ENCODE results near the gene MIGA1.

The MIGA1 gene

DNA sequence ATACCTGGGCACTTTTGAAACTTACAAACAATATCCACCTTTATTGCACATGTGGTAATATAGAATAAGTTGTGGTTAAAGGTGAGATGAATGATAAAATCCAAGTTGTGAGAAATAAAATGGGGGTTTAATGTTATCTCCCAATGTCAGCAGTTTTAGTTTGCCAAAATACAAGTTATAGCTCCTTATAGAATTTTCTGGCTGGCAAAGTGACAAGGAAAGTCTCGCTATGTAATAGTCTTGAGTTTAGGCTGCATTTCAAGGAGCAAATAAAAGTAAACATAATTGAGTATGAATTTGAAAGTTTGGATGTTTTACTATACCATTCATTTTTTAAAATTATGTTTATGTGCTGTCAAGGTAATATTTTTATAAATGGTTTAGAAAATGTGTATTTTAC is 94.0 kb downstream of the MIGA1 start:
- Histone ChIP-seq H3K9ac (ENCODE audit: insufficient read length, low read depth) (no peak overlapping the region), H3K4me1 (ENCODE audit: insufficient read depth, insufficient read length) (no peaks in the 10 kb centered on the region), H3K9me3 (ENCODE audit: insufficient read depth, low read length) (peaks cover 5% of the 10 kb centered on the region; the same call in 1 of the 2 replicates), H3K4me3 (ENCODE audit: insufficient read length, low read depth) (no peak overlapping the region), H3K36me3 (ENCODE audit: insufficient read depth, insufficient read length, low read length) (peaks cover 21% of the 10 kb centered on the region), H3K27me3 (ENCODE audit: insufficient read depth, insufficient read length) (no peaks in the 10 kb centered on the region)
- TF ChIP-seq SUZ12 (IDR thresholded peaks at IDR 0.05; ENCODE audit: extremely low read depth, insufficient read depth, insufficient read length) (no peak), ZNF274 (IDR thresholded peaks at IDR 0.05; ENCODE audit: low read depth, low read length) (no peak), YY1 (IDR thresholded peaks at IDR 0.05; ENCODE audit: insufficient read depth, insufficient read length) (no peak)
- DNase-seq (ENCODE audit: low read depth, low spot score): no peak

GRCh38 chr1:77874804-77875445 is 95.5 kb downstream of the MIGA1 start:
- Histone ChIP-seq H3K9me3 (ENCODE audit: insufficient read depth, low read length) (peaks cover 5% of the 10 kb centered on the region; the same call in 1 of the 2 replicates), H3K4me1 (ENCODE audit: insufficient read depth, insufficient read length) (no peaks in the 10 kb centered on the region), H3K4me3 (ENCODE audit: insufficient read length, low read depth) (no peak overlapping the region), H3K9ac (ENCODE audit: insufficient read length, low read depth) (no peak overlapping the region), H3K27me3 (ENCODE audit: insufficient read depth, insufficient read length) (no peaks in the 10 kb centered on the region), H3K36me3 (ENCODE audit: insufficient read depth, insufficient read length, low read length) (peaks cover 21% of the 10 kb centered on the region)
- no peak for DNase-seq (ENCODE audit: low read depth, low spot score)
- TF ChIP-seq SUZ12 (IDR thresholded peaks at IDR 0.05; ENCODE audit: extremely low read depth, insufficient read depth, insufficient read length): no peak
- TF ChIP-seq YY1 (IDR thresholded peaks at IDR 0.05; ENCODE audit: insufficient read depth, insufficient read length): no peak
- no peak for TF ChIP-seq ZNF274 (IDR thresholded peaks at IDR 0.05; ENCODE audit: low read depth, low read length)

- Histone ChIP-seq H3K27me3 (ENCODE audit: insufficient read depth, insufficient read length) (no peaks in the 10 kb centered on the region), H3K4me3 (ENCODE audit: insufficient read length, low read depth) (no peak overlapping the region), H3K9ac (ENCODE audit: insufficient read length, low read depth) (no peak overlapping the region), H3K36me3 (ENCODE audit: insufficient read depth, insufficient read length, low read length) (peaks cover 21% of the 10 kb centered on the region), H3K9me3 (ENCODE audit: insufficient read depth, low read length) (no peaks in the 10 kb centered on the region), H3K4me1 (ENCODE audit: insufficient read depth, insufficient read length) (no peaks in the 10 kb centered on the region)
- no peak for TF ChIP-seq YY1 (IDR thresholded peaks at IDR 0.05; ENCODE audit: insufficient read depth, insufficient read length)
- TF ChIP-seq SUZ12 (IDR thresholded peaks at IDR 0.05; ENCODE audit: extremely low read depth, insufficient read depth, insufficient read length): no peak
- TF ChIP-seq ZNF274 (IDR thresholded peaks at IDR 0.05; ENCODE audit: low read depth, low read length): no peak
- DNase-seq (ENCODE audit: low read depth, low spot score): no peak
These were observed 97.4 kb downstream of the MIGA1 start for GRCh38 chr1:77876884-77877283.

DNA sequence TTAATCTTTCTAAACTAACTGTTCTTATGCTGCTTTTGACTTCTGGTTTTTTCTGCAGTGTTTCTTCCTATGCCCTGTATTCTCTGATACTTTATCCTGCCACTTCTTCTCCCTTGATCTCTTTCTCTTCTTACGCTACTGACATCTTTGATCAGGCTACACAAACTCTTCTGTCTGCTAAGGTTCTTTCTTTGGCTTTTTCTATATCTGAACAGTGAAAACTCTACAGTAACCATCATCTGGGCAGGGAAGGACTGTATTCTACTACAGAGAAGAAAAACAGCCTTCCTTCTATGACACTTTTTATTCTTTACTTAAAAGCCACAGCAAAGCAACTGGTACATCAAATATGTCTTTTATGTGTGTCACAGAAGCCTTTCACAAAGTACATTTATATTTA is 101.6 kb downstream of the MIGA1 start:
- TF ChIP-seq SUZ12 (IDR thresholded peaks at IDR 0.05; ENCODE audit: extremely low read depth, insufficient read depth, insufficient read length): no peak
- no peak for TF ChIP-seq YY1 (IDR thresholded peaks at IDR 0.05; ENCODE audit: insufficient read depth, insufficient read length)
- no peak for TF ChIP-seq ZNF274 (IDR thresholded peaks at IDR 0.05; ENCODE audit: low read depth, low read length)
- H3K4me1 ChIP-seq (ENCODE audit: insufficient read depth, insufficient read length): peaks cover 2% of the 10 kb centered on the region
- no peak for DNase-seq (ENCODE audit: low read depth, low spot score)
- peaks cover 3% of the 10 kb centered on the region for H3K36me3 ChIP-seq (ENCODE audit: insufficient read depth, insufficient read length, low read length)
- H3K9me3 ChIP-seq (ENCODE audit: insufficient read depth, low read length): no peaks in the 10 kb centered on the region
- no peaks in the 10 kb centered on the region for H3K27me3 ChIP-seq (ENCODE audit: insufficient read depth, insufficient read length)
- no peak overlapping the region for H3K4me3 ChIP-seq (ENCODE audit: insufficient read length, low read depth)
- H3K9ac ChIP-seq (ENCODE audit: insufficient read length, low read depth): no peak overlapping the region

DNA sequence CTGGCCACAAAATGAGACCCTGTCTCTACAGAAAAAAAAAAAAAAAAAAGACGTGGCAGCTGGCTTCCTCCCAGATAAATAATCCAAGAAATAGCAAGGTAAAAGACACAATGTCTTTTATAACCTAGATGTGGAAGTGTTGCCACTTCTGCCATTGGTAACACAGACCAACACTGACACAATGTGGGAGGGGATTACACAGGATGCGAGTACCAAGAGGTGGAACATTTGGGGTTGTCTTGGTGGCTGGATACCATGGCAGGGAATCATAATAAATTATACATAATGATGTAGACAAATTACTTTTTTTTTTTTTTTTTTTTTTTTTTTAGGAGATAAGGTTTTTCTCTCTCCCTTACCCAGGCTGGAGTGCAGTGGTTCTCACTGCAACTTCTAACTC is 103.0 kb downstream of the MIGA1 start:
- no peak overlapping the region for H3K4me3 ChIP-seq (ENCODE audit: insufficient read length, low read depth)
- DNase-seq (ENCODE audit: low read depth, low spot score): no peak
- H3K9ac ChIP-seq (ENCODE audit: insufficient read length, low read depth): no peak overlapping the region
- no peaks in the 10 kb centered on the region for H3K36me3 ChIP-seq (ENCODE audit: insufficient read depth, insufficient read length, low read length)
- no peaks in the 10 kb centered on the region for H3K9me3 ChIP-seq (ENCODE audit: insufficient read depth, low read length)
- TF ChIP-seq SUZ12 (IDR thresholded peaks at IDR 0.05; ENCODE audit: extremely low read depth, insufficient read depth, insufficient read length): no peak
- no peak for TF ChIP-seq ZNF274 (IDR thresholded peaks at IDR 0.05; ENCODE audit: low read depth, low read length)
- TF ChIP-seq YY1 (IDR thresholded peaks at IDR 0.05; ENCODE audit: insufficient read depth, insufficient read length): no peak
- peaks cover 2% of the 10 kb centered on the region for H3K4me1 ChIP-seq (ENCODE audit: insufficient read depth, insufficient read length)
- no peaks in the 10 kb centered on the region for H3K27me3 ChIP-seq (ENCODE audit: insufficient read depth, insufficient read length)

- Histone ChIP-seq H3K9ac (ENCODE audit: insufficient read length, low read depth) (peak within 1 kb of the TSS; percentile 99), H3K4me1 (ENCODE audit: insufficient read depth, insufficient read length) (peaks cover 2% of the 10 kb centered on the region), H3K27me3 (ENCODE audit: insufficient read depth, insufficient read length) (no peaks in the 10 kb centered on the region), H3K36me3 (ENCODE audit: insufficient read depth, insufficient read length, low read length) (peaks cover 7% of the 10 kb centered on the region), H3K4me3 (ENCODE audit: insufficient read length, low read depth) (peak within 1 kb of the TSS; percentile 93), H3K9me3 (ENCODE audit: insufficient read depth, low read length) (no peaks in the 10 kb centered on the region)
- TF ChIP-seq ZNF274 (IDR thresholded peaks at IDR 0.05; ENCODE audit: low read depth, low read length) (no peak), YY1 (IDR thresholded peaks at IDR 0.05; ENCODE audit: insufficient read depth, insufficient read length) (no peak)
- DNase-seq (ENCODE audit: low read depth, low spot score): peak; percentile 88
These were observed 108.8 kb downstream of the MIGA1 start, which contains the start of gene NEXN for GRCh38 chr1:77888081-77888780. TSS of gene NEXN (plus strand) at chr1:77888624. CDS start at chr1:77916107, 27,483 bp downstream.
